HG02763 (cell line): ENCODE data around the gene GALNT2.

Experiments
- ATAC-seq: cut with Tn5 transposase; IDR thresholded peaks from one replicate; pipeline ENCODE4 v1.9.1; 2021; ENCODE audit warnings: mild to moderate bottlenecking, moderate library complexity; ENCODE audit not compliant: unreplicated experiment

The GALNT2 gene

DNA sequence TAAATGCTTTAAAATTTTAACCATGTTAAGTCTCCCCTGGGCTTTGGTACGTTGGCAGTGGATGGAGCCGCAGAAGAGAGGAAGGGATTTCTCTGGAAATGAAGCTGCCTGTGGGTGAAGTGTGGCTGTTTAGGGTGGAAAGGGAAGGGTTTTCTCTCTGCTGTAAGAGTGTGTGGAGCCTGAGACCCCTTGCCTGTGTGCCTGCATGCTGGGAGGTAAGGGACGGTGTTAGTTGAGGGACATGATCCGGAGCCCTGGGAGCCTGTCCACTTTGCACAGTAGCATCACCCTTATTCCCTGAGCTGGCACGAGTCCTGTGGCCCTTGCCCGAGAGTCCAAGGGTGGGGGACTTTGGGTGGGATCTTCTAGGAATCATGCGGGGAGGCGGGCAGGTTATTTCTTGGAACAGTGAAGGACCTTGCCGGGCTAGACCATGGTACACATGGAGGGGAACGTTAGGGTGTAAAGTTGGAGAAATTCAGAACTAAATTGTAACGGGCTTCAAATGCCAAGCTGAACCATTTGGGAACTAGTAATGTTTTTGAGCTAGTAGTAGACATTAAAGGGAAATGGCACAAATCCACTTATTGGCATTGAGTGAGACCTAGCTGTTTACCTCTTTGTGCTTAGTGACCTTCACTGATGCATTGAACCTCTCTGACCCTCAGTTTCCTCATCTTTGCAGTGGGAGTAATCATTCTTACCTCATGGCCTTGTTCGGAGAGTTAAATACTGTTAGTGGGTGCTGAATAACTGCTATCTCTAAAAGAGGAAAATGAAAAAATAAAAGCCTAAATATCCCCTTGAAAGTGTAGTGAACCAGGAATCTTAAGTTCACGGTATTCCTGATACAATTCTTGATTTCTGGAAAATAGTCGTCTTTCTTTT is 3.5 kb downstream of the GALNT2 start:
- no peak for ATAC-seq

DNA sequence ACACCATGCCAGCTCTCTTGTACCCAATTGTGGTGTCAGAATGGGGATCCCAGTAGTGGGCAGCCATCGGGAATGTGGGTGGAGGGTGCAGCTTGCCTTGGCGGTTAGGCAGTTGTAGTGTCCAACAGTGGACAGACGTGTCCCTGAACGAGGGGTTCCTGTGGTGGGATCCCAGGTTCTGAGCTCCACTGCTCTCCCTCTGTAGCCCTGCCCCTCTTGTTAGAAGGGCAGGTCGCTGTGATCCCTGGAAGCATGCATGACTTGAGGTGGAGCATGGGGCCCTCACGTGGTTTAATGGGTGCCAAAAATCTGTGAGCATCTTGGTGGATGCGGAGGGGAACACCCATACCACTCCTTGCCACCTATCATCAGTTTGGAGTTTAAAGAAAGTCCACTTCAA is 4.3 kb downstream of the GALNT2 start:
- ATAC-seq: no peak

DNA sequence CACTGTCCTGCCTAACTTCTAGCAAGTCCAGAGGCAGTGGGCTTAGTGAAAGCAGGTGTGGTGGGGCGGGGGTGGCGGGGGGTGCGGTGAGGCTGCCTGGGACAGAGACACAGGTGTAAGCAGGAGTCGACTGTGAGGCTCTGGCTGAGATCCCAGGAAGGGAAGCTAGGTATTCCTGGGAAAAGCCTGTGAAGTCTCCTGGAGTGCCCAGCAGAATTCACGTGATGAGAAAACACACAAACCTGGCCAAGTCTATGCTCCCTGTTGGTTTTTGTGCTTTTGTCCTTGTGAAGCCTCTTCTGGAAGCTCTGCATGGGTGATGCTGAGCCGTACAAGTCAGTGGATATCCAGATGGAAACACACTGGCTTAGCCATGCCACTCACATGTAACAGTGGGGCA is 5.3 kb downstream of the GALNT2 start:
- no peak for ATAC-seq

DNA sequence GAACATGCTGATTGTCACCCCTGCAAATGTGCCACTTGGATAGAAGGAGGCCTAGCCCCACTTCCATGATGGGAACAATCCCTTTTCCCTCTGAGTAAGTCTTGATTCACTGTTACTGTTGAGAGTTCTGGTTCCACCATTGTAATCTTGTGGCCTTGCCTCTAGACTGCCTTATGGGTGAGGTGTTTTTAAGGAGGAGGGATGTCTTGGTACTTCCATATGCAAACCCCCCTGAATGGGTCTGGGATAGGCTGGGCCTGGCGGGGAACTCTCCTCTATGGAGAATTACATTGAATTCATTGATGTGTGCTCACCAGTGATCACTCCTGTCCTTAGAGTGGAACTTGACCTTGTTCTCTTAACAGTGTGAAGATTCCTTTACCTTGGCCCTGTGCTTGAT is 5.8 kb downstream of the GALNT2 start:
- no peak for ATAC-seq

DNA sequence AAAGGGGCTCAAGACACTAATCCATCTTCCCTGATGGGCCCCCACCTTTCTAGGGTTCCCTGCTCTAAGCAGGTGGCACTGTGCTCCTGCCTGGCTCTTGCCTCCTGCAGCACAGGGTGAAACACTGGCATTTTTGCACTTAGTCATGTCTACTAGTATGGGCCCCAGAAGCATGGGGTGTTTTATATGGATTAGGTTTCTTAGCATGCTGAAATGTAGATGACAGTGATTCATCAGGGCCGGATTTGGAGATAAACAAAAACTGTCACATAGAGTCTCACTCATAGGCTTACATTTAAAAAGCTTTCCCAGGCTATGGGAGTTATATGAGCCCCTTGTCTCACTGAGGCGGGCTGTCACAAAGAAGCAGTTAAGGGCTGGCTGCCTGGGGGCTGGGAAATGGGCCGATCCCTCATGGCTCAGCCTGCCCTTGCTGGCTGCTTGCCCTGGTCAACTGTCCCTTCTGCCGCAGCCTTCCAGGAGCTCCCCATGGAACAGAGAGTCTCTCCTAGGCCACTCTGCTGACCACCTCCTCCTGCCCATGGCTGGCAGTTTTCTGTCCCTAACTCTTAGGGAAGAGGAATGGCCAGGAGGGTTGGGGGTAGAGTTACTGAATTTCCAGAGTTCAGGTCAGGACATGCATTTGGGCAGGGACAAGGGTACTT is 6.5 kb downstream of the GALNT2 start:
- no peak for ATAC-seq

DNA sequence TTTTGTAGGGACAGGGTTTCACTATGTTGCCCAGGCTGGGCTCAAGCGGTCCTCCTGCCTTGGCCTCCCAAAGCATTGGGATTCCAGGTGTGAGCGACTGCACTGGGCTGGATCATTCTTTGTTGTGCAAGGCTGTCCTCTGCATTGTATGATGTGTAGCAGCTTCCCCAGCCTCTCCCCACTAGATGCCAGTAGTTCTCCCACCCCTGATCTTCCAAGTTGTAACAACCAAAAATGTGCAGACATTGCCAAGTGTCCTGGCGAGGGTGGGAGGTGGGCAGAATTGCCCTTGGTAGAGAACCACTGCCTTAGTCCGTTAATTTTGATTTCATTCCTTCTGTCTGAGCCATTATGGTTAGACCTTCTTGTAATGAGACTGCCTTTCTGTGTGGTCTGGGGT is 7.2 kb downstream of the GALNT2 start:
- no peak for ATAC-seq

DNA sequence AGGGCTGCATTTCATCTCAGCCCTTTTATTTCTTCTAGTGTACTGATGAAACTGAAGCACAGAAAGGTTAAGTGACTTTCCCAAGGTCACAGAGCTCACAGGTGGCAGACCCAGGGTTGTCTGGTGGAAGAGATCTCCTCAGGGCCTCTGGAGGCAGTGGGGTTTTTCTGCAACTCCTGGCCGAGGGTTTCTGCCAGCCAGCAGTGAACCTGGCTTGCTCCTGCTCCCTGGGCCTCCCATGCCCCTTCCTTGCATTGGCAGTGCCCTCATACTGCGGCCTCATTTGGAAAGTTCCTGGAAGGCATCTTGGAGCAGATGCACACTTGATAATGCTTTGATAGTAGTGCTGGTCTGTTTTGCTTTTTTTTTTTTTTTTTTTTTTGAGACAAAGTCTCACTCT is 7.7 kb downstream of the GALNT2 start:
- ATAC-seq: no peak

DNA sequence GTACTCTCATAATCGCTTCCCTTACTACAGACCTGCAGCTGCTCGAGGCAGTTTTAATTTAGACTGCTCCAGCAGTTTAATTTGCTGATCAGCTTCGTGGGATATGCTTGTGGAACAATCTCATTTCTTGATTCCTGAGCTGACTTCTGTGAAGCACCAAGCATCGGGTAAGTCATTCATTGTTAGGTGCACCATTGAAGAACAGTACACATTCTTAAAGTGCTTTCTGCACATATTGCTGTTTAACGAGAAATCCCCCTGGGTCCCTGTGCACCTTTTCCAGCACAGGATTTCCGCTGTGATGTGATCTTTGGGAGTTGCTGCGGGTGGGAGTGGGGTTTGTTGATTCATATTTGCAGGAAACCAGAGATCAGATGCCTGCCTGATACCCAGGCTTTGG is 9.1 kb downstream of the GALNT2 start:
- no peak for ATAC-seq

DNA sequence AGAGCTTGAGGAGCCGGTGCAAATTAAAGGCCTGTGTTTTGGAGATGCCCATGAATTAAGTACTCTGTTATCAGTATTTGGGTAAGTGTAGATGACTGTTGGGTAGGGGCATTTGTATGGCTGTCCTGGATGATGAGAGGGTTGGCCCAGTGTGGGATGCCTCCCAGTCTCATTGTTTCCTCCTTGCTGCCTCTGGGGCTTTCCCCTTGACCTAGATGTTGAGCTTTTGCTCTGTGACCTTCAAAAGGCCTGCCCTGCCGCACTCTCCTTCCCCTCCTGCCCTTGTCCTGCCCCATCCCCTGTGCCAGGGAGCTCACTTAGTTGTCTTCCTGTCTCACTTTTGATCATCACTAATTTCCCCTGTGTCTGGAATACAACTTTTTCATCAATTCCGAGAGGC is 10.0 kb downstream of the GALNT2 start:
- no peak for ATAC-seq

DNA sequence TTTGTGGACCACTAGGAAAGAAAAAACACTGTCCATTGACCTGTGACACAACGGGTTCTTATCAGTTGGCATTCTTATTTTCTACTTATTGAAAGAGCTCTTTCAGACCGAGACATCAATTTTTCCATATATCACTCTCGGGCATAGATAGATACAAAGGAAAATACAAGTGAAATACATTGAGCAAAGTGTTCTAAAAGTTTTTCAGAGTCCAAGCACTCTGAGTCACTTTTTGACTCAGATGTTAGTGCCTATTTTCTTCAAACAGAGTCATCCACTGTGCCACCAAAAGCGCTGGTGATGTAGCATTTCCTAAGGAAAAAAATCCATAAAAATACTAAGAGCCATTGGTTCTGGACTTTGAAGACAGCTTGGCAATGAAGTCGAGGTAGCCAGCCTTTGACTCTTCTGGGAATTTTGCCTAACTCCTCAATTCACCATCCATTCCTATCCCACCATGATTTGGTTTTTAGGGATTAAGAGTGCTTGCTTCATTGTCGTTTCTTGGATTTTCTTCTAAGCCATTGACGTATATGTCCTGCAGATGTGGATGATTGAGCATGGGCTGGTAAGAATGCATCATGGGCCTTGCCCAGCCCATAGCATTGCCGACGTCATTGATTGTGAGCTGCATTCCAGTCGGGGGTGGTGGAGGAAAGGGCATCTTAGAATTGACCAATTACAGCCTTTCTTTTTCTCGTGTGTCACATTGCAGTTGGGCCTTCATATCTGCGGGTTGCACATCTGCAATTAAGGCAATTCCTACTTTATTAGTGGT is 10.6 kb downstream of the GALNT2 start:
- ATAC-seq: no peak

DNA sequence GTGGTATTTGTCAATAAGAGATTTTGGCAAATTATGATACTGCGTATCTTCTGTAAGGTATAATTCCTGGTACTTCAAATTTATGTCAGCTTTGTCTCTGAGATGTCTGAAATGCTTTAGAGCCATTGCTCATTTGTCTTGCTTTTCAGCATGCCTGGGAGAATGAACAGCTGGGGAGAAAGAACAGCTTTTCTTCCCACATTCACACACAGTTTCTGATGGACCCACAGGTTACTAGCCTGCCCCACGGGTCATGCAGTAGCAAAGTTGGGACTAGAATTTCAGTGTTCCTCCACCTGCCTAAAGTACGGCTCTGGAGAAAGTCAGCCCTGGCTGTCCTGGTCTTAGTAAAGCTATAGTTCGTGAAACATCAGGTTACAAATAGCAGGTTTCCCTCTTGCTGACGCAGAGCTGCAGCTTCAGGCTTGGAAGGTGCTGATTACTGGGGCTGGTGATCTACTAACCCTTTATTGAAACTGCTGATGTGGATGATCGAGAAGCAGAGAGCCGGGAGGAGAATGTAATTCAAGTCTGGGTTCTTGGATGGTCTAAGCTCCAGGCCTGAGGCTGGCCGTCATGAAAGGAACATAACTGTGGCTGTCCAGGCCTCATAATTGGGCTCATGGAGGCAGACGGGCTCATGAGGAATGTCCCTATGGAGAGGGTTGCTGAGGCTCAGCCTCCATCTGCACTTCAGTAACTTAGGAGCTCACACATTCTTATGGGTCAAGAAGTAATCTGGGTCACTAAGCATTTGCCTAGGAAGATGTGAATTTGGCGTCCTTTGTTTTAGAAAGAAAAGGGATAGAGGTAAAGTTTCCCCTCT is 12.4 kb downstream of the GALNT2 start:
- ATAC-seq: no peak

DNA sequence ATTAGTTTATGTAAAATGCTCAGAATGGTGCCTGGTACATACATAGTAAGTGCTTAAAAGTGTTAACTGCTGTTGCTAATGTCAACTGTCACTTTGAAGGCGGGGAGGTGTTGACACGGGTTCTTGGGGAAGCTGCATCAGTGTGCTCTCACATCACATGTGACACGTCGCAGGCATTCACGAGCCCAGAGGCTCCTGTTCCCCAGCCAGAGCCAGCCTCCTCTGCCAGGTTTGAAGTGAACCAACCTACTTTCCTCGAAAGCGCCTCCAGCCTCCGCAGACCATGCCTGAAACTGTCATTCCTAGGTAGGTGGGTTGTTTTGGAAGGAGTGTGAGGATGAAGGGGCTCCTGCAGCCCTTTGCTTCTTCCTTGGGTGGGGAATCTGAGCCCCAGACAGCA is 13.8 kb downstream of the GALNT2 start:
- no peak for ATAC-seq

DNA sequence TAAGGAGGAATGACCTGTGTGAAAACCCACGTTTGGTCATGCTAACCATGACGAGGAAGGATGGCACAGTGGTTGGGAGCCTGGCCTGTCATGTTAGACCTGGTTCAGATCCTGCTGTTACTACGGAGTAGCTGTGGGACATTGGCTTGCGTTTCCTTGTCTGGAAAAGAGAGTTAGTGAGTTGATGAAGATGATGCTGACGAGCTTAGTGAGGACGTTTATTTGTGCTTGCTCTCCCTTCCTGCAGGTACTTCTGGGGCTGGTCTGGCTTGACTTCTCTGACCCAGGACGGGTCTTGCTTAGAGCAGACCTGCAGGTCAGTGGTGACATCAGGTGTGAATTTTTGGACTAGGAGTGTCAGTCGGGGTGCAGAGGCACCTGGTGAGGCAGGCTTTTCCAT is 14.7 kb downstream of the GALNT2 start:
- no peak for ATAC-seq

DNA sequence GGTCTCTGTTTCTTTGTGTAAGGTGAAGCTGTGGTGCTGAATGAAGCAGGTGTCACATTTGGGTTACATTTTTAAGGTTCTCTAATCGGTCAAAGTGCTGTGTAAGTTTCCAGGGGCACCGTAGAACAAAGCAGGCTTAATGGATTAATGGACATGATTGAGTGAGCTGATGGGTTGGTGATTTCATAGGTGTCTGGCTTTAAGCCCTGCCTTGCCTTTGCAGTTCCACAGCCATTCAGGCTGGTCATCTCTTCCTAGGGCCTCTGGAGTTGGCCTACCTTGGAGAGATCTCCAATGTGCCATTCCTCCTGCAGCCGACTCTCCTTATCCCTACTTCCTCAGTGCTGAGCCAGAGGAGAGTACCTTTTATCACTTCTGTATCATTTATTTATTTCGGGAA is 15.2 kb downstream of the GALNT2 start:
- ATAC-seq: no peak

DNA sequence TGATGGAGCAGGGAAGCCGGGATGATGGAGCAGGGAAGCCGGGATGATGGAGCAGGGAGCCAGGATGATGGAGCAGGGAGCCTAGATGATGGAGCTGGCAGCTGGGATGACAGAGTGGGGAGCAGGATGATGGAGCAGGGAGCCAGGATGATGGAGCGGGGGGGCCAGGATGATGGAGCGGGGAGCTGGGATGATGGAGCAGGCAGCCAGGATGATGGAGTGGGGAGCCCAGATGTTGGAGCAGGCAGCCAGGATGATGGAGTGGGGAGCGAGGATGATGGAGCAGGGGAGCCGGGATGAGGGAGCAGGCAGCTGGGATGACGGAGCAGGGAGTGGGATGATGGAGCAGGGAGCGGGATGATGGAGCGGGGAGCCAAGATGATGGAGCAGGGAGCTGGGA is 16.0 kb downstream of the GALNT2 start:
- no peak for ATAC-seq

DNA sequence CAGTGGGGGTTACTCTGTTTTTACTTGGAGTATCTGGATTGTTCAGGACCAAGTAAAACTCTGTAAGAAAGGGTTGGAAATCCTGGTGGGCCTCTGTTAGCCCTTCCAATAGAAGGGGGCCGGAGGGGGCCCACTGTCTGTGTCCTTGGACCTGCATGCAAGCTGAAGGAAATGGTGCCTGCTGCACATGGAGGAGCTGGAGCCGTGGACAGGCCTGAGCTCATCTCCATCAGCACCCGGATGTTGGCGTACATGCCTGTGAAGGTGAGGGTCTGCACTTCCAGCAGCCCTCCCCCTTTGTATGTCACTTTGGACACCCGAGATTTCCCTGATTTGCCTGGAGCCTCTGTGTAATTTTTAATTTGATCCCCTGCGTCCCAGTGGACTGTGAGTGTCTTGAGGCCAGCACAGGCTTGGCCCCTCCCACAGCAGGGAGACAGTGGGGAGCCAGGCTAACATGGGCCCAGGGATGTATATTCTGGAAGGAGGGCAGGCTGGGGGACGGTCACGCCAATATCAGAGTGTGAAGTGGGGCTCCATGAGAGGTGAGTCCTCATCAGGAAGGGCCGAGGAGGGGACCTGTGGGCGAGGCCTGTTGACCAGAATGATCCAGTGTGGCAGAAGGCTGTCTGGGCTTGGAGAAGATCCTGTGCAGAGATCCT is 16.8 kb downstream of the GALNT2 start:
- ATAC-seq: no peak

DNA sequence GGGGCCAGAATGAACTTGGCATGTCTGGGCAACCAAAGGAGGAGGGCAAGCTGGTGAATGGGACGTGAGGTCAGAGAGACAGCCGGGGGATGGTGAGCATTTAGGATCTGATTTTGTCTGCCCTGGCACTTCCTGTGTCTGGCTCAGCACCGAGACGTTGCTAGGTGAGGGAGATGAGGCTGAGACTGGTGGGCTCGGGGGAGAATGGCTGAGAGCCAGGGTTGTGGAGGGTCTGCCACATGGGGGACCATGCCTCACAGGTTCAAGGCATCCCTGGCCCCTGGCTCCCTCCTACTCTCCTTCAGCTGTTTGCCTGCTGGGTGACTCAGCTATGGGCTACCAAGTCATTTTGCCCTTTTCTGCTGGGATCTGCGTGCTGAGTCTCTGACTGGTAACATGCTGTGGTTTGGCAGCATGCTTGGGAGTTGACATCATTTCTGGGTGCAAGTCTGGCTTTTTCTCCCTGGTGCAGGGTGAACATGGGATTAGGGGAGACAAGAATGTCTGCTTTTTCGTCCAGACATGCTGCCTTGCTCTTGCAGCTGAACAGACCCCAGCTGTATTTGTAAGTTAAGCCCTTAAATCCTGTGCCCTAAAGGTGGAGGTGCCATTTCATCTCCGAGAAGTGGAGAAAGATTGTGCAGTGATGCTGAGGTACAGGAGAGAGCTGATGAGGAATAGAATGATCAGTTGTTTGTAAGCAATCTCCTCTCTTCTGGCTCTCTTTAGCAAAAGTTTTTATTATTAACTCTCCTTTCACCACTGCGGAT is 17.6 kb downstream of the GALNT2 start:
- no peak for ATAC-seq

DNA sequence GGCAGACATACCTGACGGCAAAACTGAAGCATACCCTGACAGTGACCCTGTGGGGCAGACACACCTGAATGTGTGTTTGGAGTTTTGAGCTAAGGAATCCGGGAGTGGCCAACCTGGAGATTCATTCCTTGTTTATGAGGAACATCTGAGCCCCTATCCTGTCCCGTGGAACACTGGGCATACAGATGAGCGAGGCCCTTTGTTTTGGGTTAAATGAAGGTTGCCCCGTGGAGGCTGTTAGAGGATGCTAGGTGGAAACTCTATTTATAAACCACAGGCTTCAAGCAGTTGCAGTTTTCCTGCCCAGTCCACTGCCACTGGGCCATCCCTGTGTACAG is 18.1 kb downstream of the GALNT2 start:
- no peak for ATAC-seq

DNA sequence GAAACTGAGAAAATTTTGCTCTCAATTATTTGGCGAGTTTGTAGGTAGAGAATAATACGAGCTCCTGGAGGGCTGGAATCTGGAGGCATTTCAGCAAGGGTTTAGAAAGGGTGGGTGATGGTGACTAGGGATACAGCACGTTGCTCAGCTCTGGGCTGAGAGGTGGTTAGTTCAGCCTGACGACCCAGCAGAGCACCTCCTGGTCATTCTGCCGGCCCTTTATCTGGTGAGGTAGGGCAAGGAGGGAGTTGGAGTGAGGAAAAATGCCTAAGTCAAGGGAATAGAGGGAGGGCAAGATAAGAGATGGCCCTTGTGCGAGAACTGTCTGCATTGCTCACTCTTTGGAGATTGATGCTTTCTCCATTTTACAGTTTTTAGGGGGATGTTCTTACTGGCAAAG is 19.1 kb downstream of the GALNT2 start:
- no peak for ATAC-seq
